HG03159 (cell line): ENCODE results near the gene CD300LB.
"Not testable (repeated sequence)": the region's sequence is repeated elsewhere in the genome, so short reads cannot be mapped to it uniquely, and the experiment has no call there.

Source experiments
- ATAC-seq: cut with Tn5 transposase; IDR thresholded peaks from one replicate; pipeline ENCODE4 v1.9.1; 2021; ENCODE audit warnings: mild to moderate bottlenecking, moderate library complexity; ENCODE audit not compliant: unreplicated experiment

Gene CD300LB

GRCh38 chr17:74531231-74531761 lies at the start of gene CD300LB:
Gene CD300LB, minus strand, starts transcription at chr17:74531475. Its CDS starts 125 bp downstream, at chr17:74531350.
- ATAC-seq = no peak

GRCh38 chr17:74579900-74580299 lies 48.6 kb upstream of the CD300LB start:
- no peak for ATAC-seq

GRCh38 chr17:74578979-74579378 lies 47.7 kb upstream of the CD300LB start:
- ATAC-seq = no peak

- ATAC-seq = no peak
These were observed 43.3 kb upstream of the CD300LB start for GRCh38 chr17:74574489-74575142.

- not testable (repeated sequence) for ATAC-seq
These were observed 42.4 kb upstream of the CD300LB start for GRCh38 chr17:74573635-74574034.

GRCh38 chr17:74573169-74573568 lies 41.9 kb upstream of the CD300LB start:
- no peak for ATAC-seq

- ATAC-seq = no peak
These were observed 40.5 kb upstream of the CD300LB start for GRCh38 chr17:74571621-74572270.

GRCh38 chr17:74569020-74570003 lies 38.0 kb upstream of the CD300LB start:
- ATAC-seq = no peak

- ATAC-seq = no peak
These were observed 37.0 kb upstream of the CD300LB start for GRCh38 chr17:74568106-74568873.

GRCh38 chr17:74567397-74567796 lies 36.1 kb upstream of the CD300LB start, which contains the start of gene CD300H:
Gene CD300H, minus strand, starts transcription at chr17:74567509.
- ATAC-seq = no peak

GRCh38 chr17:74566132-74566753 lies 35.0 kb upstream of the CD300LB start:
- no peak for ATAC-seq

GRCh38 chr17:74565126-74565525 lies 33.9 kb upstream of the CD300LB start:
- ATAC-seq = no peak

GRCh38 chr17:74563358-74563757 lies 32.1 kb upstream of the CD300LB start:
- no peak for ATAC-seq

- no peak for ATAC-seq
These were observed 30.3 kb upstream of the CD300LB start for GRCh38 chr17:74561586-74561985.

- ATAC-seq = no peak
These were observed 27.7 kb upstream of the CD300LB start for GRCh38 chr17:74558882-74559519.

- ATAC-seq = not testable (repeated sequence)
These were observed 27.1 kb upstream of the CD300LB start for GRCh38 chr17:74558402-74558801.

GRCh38 chr17:74555427-74555940 lies 24.2 kb upstream of the CD300LB start:
- ATAC-seq = no peak

GRCh38 chr17:74554909-74555308 lies 23.6 kb upstream of the CD300LB start:
- ATAC-seq = no peak

GRCh38 chr17:74552037-74552436 lies 20.8 kb upstream of the CD300LB start:
- ATAC-seq = no peak
